Glomerular visceral epithelial cell (primary cell): Measurements from ENCODE around the gene SUB1.

Experiments
- DNase-seq: peaks from one replicate; pipeline ENCODE4 v3.0.0-alpha.2; 2016; ENCODE audit errors: extremely low spot score

Gene SUB1

DNA sequence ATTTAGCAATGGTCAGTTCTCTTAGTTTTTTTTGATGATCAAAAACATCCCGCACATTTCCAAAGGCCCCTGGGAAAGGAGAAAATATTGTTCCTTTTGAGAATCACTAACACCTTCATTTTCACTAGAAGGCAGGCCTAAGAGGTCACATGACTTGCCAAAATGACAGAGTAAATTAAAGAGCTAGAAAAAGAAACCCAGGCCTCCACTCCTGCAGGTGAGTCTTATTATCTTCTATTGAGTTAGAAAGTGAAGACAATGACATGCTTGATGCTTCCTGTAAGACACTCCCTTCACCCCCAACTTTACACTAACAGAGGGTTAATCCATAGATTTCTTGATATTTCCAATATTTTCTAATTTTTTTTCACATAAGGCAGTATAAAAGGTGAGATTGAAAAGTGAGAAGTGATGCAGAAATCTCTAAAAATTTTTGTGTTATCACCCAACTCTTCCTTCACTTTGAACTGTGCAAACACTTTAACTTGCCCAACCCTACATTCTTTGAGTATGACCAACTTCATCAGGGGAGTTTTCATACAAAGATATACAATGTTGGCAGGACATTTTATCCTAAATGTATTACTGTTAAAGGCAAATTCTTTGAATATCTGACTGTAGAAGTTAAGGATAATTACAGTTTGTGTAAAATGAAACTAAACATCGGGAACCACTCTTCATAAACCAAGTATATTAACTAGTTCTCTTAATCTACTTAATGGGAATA is 57.1 kb downstream of the SUB1 start:
- DNase-seq, result peak; percentile 9

- DNase-seq, result peak; percentile 12
Observed at GRCh38 chr5:32645246-32645645, 59.9 kb downstream of the SUB1 start.

GRCh38 chr5:32646061-32646969 is 61.0 kb downstream of the SUB1 start:
- DNase-seq, result no peak

DNA sequence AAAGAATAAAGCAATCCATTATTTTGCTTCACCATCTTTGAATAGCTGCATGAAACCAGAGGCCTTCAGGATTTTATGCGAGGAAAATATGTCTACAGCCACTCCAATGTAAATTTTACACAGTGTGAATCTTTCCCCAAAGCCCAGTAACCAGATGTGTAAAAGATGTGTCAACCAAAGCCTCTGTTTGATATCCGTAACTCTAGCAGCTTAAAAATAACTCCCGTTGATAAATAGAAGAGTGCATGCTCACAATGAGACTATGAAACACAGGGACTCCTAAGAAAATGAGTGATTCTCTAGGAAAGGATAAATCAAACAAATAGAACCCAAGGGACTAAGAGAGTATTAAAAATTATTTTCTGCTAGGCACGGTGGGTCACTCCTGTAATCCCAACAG is 65.7 kb downstream of the SUB1 start:
- no peak for DNase-seq

- DNase-seq, result no peak
Observed at GRCh38 chr5:32651638-32652037, 66.3 kb downstream of the SUB1 start.
